Inflammatory macrophage (primary cell): Measurements from ENCODE around the gene TPM1.
A peak's percentile ranks its signal among the peaks of the same experiment; 100 is the strongest.

Source experiments
- DNase-seq, 2 donors: peaks; one replicate each; pipeline ENCODE4 v3.0.0-alpha.2; 2020 to 2022

Gene TPM1

GRCh38 chr15:63057468-63058345, 15.2 kb downstream of the TPM1 start:
- DNase-seq: no peak

GRCh38 chr15:63059075-63059474, 16.5 kb downstream of the TPM1 start:
- DNase-seq: no peak

- no peak for DNase-seq
These were observed 17.1 kb downstream of the TPM1 start for GRCh38 chr15:63059573-63060216.

- no peak for DNase-seq
These were observed 18.2 kb downstream of the TPM1 start for GRCh38 chr15:63060699-63061098.

- no peak for DNase-seq
These were observed 19.4 kb downstream of the TPM1 start for GRCh38 chr15:63061975-63062374.

GRCh38 chr15:63063164-63063756, 20.7 kb downstream of the TPM1 start:
- DNase-seq: no peak

- no peak for DNase-seq
These were observed 21.4 kb downstream of the TPM1 start for GRCh38 chr15:63063877-63064409.

GRCh38 chr15:63065262-63066221, 23.0 kb downstream of the TPM1 start:
- DNase-seq: no peak

- no peak for DNase-seq
These were observed 23.7 kb downstream of the TPM1 start for GRCh38 chr15:63066272-63066671.

- DNase-seq: peak in 1 of 2 donors; percentile 30
These were observed 24.8 kb downstream of the TPM1 start for GRCh38 chr15:63067306-63067705.

- DNase-seq: no peak
These were observed 25.6 kb downstream of the TPM1 start for GRCh38 chr15:63067976-63068743.

- DNase-seq: no peak
These were observed 27.1 kb downstream of the TPM1 start for GRCh38 chr15:63069616-63070090.

- no peak for DNase-seq
These were observed 28.2 kb downstream of the TPM1 start for GRCh38 chr15:63070681-63071129.

GRCh38 chr15:63071288-63071909, 28.9 kb downstream of the TPM1 start:
- no peak for DNase-seq

GRCh38 chr15:63072023-63072650, 29.6 kb downstream of the TPM1 start:
- no peak for DNase-seq

GRCh38 chr15:63072809-63073277, 30.3 kb downstream of the TPM1 start:
- no peak for DNase-seq

GRCh38 chr15:63073497-63074172, 31.1 kb downstream of the TPM1 start:
- no peak for DNase-seq

- DNase-seq: peak in 1 of 2 donors; percentile 3
These were observed 32.8 kb downstream of the TPM1 start for GRCh38 chr15:63075015-63075983.
